Prostate gland (tissue), 2 donors: ENCODE results near the gene TMPRSS4.

ENCODE experiments used
- CTCF ChIP-seq, 4 experiments: fragments of 200-600 bp in 2 of 4; fragments of 450-650 bp in 2 of 4; sonication (generic) in 2 of 4; IDR thresholded peaks; 1 replicate in 3 of 4; 2 replicates in 1 of 4; pipeline ENCODE4 v1.5.1; 2016 to 2019; ENCODE audit warnings: antibody characterized with exemption in 4 of 4, mild to moderate bottlenecking in 2 of 4, moderate library complexity in 2 of 4
- POLR2A ChIP-seq: fragments of 450-650 bp; IDR thresholded peaks from one replicate; pipeline ENCODE4 v1.6.1; 2016; ENCODE audit warnings: antibody characterized with exemption, mild to moderate bottlenecking

- no peak for TF ChIP-seq CTCF (IDR thresholded peaks at IDR 0.05)
- no peak for TF ChIP-seq POLR2A
Measured at GRCh38 chr11:118028626-118029025, 48.3 kb upstream of the TMPRSS4 start.
